Measurements from ENCODE around the gene KLK5.

KLK5 gene

GRCh38 chr19:50924586-50924985 is 28.3 kb downstream of the KLK5 start:
- H3K4me1 ChIP-seq (ENCODE audit: insufficient read depth, low read length, poor library complexity, severe bottlenecking): peaks cover 7% of the 10 kb centered on the region
- no peak overlapping the region for H2AFZ ChIP-seq (ENCODE audit: low read length)
- H3K4me3 ChIP-seq (ENCODE audit: low read length, poor library complexity, severe bottlenecking): no peak overlapping the region
- H3K4me2 ChIP-seq (ENCODE audit: low read depth, low read length, poor library complexity, severe bottlenecking): no peak overlapping the region
- no peaks in the 10 kb centered on the region for H3K9me3 ChIP-seq (ENCODE audit: insufficient read depth, low read depth, low read length)
- H3K9me2 ChIP-seq (replicated peaks; ENCODE audit: low read depth, low read length): no peaks in the 10 kb centered on the region
- TF ChIP-seq CTCF (conservative IDR thresholded peaks at IDR 0.05; ENCODE audit: low read length) (no peak), EZH2phosphoT487 (IDR thresholded peaks at IDR 0.05; ENCODE audit: borderline replicate concordance) (no peak)
- no peaks in the 10 kb centered on the region for H3K36me3 ChIP-seq (ENCODE audit: insufficient read depth, low read length)
- H4K20me1 ChIP-seq (ENCODE audit: insufficient read depth, low read length, poor library complexity, severe bottlenecking): no peaks in the 10 kb centered on the region
- no peaks in the 10 kb centered on the region for H3K79me2 ChIP-seq (ENCODE audit: insufficient read depth, low read length)
- no peaks in the 10 kb centered on the region for H3F3A ChIP-seq (ENCODE audit: low read depth)
- no peak overlapping the region for H3K9ac ChIP-seq (ENCODE audit: low read depth, low read length, poor library complexity, severe bottlenecking)
- H3K27me3 ChIP-seq (ENCODE audit: insufficient read depth, low read length, poor library complexity, severe bottlenecking): no peaks in the 10 kb centered on the region

GRCh38 chr19:50922317-50922853 is 30.5 kb downstream of the KLK5 start:
- Histone ChIP-seq H3K4me3 (ENCODE audit: low read length, poor library complexity, severe bottlenecking) (peak overlapping the region; percentile 44), H4K20me1 (ENCODE audit: insufficient read depth, low read length, poor library complexity, severe bottlenecking) (no peaks in the 10 kb centered on the region), H3K9ac (ENCODE audit: low read depth, low read length, poor library complexity, severe bottlenecking) (no peak overlapping the region), H3K27me3 (ENCODE audit: insufficient read depth, low read length, poor library complexity, severe bottlenecking) (no peaks in the 10 kb centered on the region), H3K36me3 (ENCODE audit: insufficient read depth, low read length) (no peaks in the 10 kb centered on the region), H3K9me2 (replicated peaks; ENCODE audit: low read depth, low read length) (no peaks in the 10 kb centered on the region), H2AFZ (ENCODE audit: low read length) (peak overlapping the region; percentile 69), H3F3A (ENCODE audit: low read depth) (no peaks in the 10 kb centered on the region), H3K4me2 (ENCODE audit: low read depth, low read length, poor library complexity, severe bottlenecking) (peak overlapping the region; percentile 69), H3K4me1 (ENCODE audit: insufficient read depth, low read length, poor library complexity, severe bottlenecking) (peaks cover 7% of the 10 kb centered on the region), H3K9me3 (ENCODE audit: insufficient read depth, low read depth, low read length) (no peaks in the 10 kb centered on the region), H3K79me2 (ENCODE audit: insufficient read depth, low read length) (no peaks in the 10 kb centered on the region)
- TF ChIP-seq EZH2phosphoT487 (IDR thresholded peaks at IDR 0.05; ENCODE audit: borderline replicate concordance) (no peak), CTCF (conservative IDR thresholded peaks at IDR 0.05; ENCODE audit: low read length) (peak; percentile 93)

GRCh38 chr19:50921426-50922316 is 31.2 kb downstream of the KLK5 start:
- H3K9ac ChIP-seq (ENCODE audit: low read depth, low read length, poor library complexity, severe bottlenecking): no peak overlapping the region
- H3K79me2 ChIP-seq (ENCODE audit: insufficient read depth, low read length): no peaks in the 10 kb centered on the region
- peak overlapping the region; percentile 44 for H3K4me3 ChIP-seq (ENCODE audit: low read length, poor library complexity, severe bottlenecking)
- H3K9me3 ChIP-seq (ENCODE audit: insufficient read depth, low read depth, low read length): no peaks in the 10 kb centered on the region
- H3K27me3 ChIP-seq (ENCODE audit: insufficient read depth, low read length, poor library complexity, severe bottlenecking): no peaks in the 10 kb centered on the region
- H2AFZ ChIP-seq (ENCODE audit: low read length): peak overlapping the region; percentile 69
- no peaks in the 10 kb centered on the region for H4K20me1 ChIP-seq (ENCODE audit: insufficient read depth, low read length, poor library complexity, severe bottlenecking)
- no peaks in the 10 kb centered on the region for H3K9me2 ChIP-seq (replicated peaks; ENCODE audit: low read depth, low read length)
- TF ChIP-seq EZH2phosphoT487 (IDR thresholded peaks at IDR 0.05; ENCODE audit: borderline replicate concordance): no peak
- no peak for TF ChIP-seq CTCF (conservative IDR thresholded peaks at IDR 0.05; ENCODE audit: low read length)
- peak overlapping the region; percentile 69 for H3K4me2 ChIP-seq (ENCODE audit: low read depth, low read length, poor library complexity, severe bottlenecking)
- H3F3A ChIP-seq (ENCODE audit: low read depth): no peaks in the 10 kb centered on the region
- no peaks in the 10 kb centered on the region for H3K36me3 ChIP-seq (ENCODE audit: insufficient read depth, low read length)
- H3K4me1 ChIP-seq (ENCODE audit: insufficient read depth, low read length, poor library complexity, severe bottlenecking): peaks cover 7% of the 10 kb centered on the region

Data from Loucy (cell line).